Loucy (cell line): Measurements from ENCODE around the gene NUAK2.

Source experiments
- H2AFZ ChIP-seq: fragments of 200-600 bp; sonication (generic); 2 replicates; pipeline ENCODE4 v1.6.0; 2016; ENCODE audit warnings: antibody characterized with exemption, mild to moderate bottlenecking, low read length, moderate library complexity
- H3F3A ChIP-seq: fragments of 200-600 bp; 2 replicates; pipeline ENCODE4 v1.6.0; 2016; ENCODE audit warnings: antibody characterized with exemption, low read depth, mild to moderate bottlenecking
- H3K27me3 ChIP-seq: fragments of 200-600 bp; sonication (generic); 2 replicates; pipeline ENCODE4 v1.6.1; 2014; ENCODE audit warnings: low read length, mild to moderate bottlenecking; ENCODE audit not compliant: insufficient read depth, poor library complexity, severe bottlenecking
- H3K36me3 ChIP-seq: fragments of 200-600 bp; sonication (generic); 2 replicates; pipeline ENCODE4 v1.6.1; 2016; ENCODE audit warnings: low read length; ENCODE audit not compliant: insufficient read depth
- H3K4me1 ChIP-seq: fragments of 200-600 bp; sonication (generic); 2 replicates; pipeline ENCODE4 v1.5.1; 2014; ENCODE audit warnings: low read length, mild to moderate bottlenecking; ENCODE audit not compliant: insufficient read depth, poor library complexity, severe bottlenecking
- H3K4me2 ChIP-seq: fragments of 200-600 bp; sonication (generic); 2 replicates; pipeline ENCODE4 v1.6.0; 2014; ENCODE audit warnings: antibody characterized with exemption, low read length, low read depth, mild to moderate bottlenecking; ENCODE audit not compliant: poor library complexity, severe bottlenecking
- H3K4me3 ChIP-seq: fragments of 200-600 bp; sonication (generic); 2 replicates; pipeline ENCODE4 v1.5.1; 2014; ENCODE audit warnings: low read length, mild to moderate bottlenecking, mixed read lengths; ENCODE audit not compliant: poor library complexity, severe bottlenecking
- H3K79me2 ChIP-seq: fragments of 200-600 bp; sonication (generic); 2 replicates; pipeline ENCODE4 v1.6.1; 2014; ENCODE audit warnings: low read length; ENCODE audit not compliant: insufficient read depth
- H3K9ac ChIP-seq: fragments of 200-600 bp; sonication (generic); 2 replicates; pipeline ENCODE4 v1.6.0; 2014; ENCODE audit warnings: mild to moderate bottlenecking, low read depth, low read length, moderate library complexity; ENCODE audit not compliant: poor library complexity, severe bottlenecking
- H3K9me2 ChIP-seq: fragments of 200-600 bp; sonication (generic); replicated peaks from 2 replicates; pipeline ENCODE4 v1.6.1; 2016; ENCODE audit warnings: low read depth, low read length, mixed read lengths
- H3K9me3 ChIP-seq: fragments of 200-600 bp; sonication (generic); 2 replicates; pipeline ENCODE4 v1.6.1; 2014; ENCODE audit warnings: mild to moderate bottlenecking, antibody characterized with exemption, low read length, low read depth; ENCODE audit not compliant: insufficient read depth
- H4K20me1 ChIP-seq: fragments of 200-600 bp; sonication (generic); 2 replicates; pipeline ENCODE4 v1.6.0; 2014; ENCODE audit warnings: antibody characterized with exemption, low read length, mild to moderate bottlenecking; ENCODE audit not compliant: insufficient read depth, poor library complexity, severe bottlenecking
- EZH2phosphoT487 ChIP-seq: fragments of 200-600 bp; IDR thresholded peaks from 2 replicates; pipeline ENCODE4 v1.6.1; 2018; ENCODE audit warnings: antibody characterized with exemption, mild to moderate bottlenecking, moderate library complexity, borderline replicate concordance
- TF ChIP-seq, protein P1 (sequence below): fragments of 200-600 bp; sonication (generic); conservative IDR thresholded peaks from 2 replicates; pipeline ENCODE4 v1.5.1; 2014; ENCODE audit warnings: mild to moderate bottlenecking, antibody characterized with exemption, low read length

NUAK2 gene

DNA sequence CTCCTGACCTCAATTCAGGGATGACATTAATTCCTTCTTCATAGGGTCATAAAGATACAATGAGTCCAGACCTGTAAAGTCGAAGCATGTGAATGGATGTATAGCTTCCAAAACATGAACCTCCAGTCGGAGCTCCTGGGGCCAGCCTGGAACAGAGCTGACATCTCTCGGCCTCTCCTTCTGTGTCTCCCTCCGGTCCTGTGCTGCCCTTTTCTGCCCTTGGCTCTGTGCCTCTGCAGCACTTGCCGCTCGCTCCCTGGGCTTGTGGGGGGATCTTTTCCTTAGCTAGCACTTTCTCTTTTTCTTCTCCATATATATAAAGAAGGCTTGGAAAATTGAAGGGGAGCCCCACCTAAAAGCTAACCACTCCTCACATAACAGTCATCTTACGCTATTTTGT, 51.3 kb downstream of the NUAK2 start:
- Histone ChIP-seq H4K20me1 (no peaks in the 10 kb centered on the region), H3K4me2 (no peak overlapping the region), H3K9me2 (no peaks in the 10 kb centered on the region), H3K27me3 (no peaks in the 10 kb centered on the region), H3K9me3 (no peaks in the 10 kb centered on the region), H2AFZ (no peak overlapping the region), H3K4me3 (no peak overlapping the region), H3K36me3 (no peaks in the 10 kb centered on the region), H3K79me2 (no peaks in the 10 kb centered on the region), H3K4me1 (peaks cover 17% of the 10 kb centered on the region), H3K9ac (no peak overlapping the region), H3F3A (no peaks in the 10 kb centered on the region)
- TF ChIP-seq, protein P1, sequence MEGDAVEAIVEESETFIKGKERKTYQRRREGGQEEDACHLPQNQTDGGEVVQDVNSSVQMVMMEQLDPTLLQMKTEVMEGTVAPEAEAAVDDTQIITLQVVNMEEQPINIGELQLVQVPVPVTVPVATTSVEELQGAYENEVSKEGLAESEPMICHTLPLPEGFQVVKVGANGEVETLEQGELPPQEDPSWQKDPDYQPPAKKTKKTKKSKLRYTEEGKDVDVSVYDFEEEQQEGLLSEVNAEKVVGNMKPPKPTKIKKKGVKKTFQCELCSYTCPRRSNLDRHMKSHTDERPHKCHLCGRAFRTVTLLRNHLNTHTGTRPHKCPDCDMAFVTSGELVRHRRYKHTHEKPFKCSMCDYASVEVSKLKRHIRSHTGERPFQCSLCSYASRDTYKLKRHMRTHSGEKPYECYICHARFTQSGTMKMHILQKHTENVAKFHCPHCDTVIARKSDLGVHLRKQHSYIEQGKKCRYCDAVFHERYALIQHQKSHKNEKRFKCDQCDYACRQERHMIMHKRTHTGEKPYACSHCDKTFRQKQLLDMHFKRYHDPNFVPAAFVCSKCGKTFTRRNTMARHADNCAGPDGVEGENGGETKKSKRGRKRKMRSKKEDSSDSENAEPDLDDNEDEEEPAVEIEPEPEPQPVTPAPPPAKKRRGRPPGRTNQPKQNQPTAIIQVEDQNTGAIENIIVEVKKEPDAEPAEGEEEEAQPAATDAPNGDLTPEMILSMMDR, result no peak

GRCh38 chr1:205269711-205270110, 51.8 kb downstream of the NUAK2 start:
- no peak overlapping the region for H3K4me3 ChIP-seq
- no peak for TF ChIP-seq EZH2phosphoT487
- TF ChIP-seq, protein P1, result no peak
- no peaks in the 10 kb centered on the region for H3K36me3 ChIP-seq
- H3K27me3 ChIP-seq, result no peaks in the 10 kb centered on the region
- no peaks in the 10 kb centered on the region for H3F3A ChIP-seq
- no peak overlapping the region for H3K4me2 ChIP-seq
- H3K4me1 ChIP-seq, result peaks cover 17% of the 10 kb centered on the region
- no peaks in the 10 kb centered on the region for H4K20me1 ChIP-seq
- H3K79me2 ChIP-seq, result no peaks in the 10 kb centered on the region
- no peak overlapping the region for H2AFZ ChIP-seq
- H3K9me2 ChIP-seq, result no peaks in the 10 kb centered on the region
- no peak overlapping the region for H3K9ac ChIP-seq
- no peaks in the 10 kb centered on the region for H3K9me3 ChIP-seq

- Histone ChIP-seq H3K9ac (no peak overlapping the region), H4K20me1 (no peaks in the 10 kb centered on the region), H3K4me2 (no peak overlapping the region), H3F3A (no peaks in the 10 kb centered on the region), H3K9me2 (no peaks in the 10 kb centered on the region), H3K4me3 (no peak overlapping the region), H3K36me3 (no peaks in the 10 kb centered on the region), H3K9me3 (no peaks in the 10 kb centered on the region), H3K4me1 (peaks cover 17% of the 10 kb centered on the region), H3K27me3 (no peaks in the 10 kb centered on the region), H2AFZ (no peak overlapping the region), H3K79me2 (no peaks in the 10 kb centered on the region)
- TF ChIP-seq EZH2phosphoT487, result no peak
- TF ChIP-seq, protein P1, result no peak
Observed at GRCh38 chr1:205268846-205269680, 52.5 kb downstream of the NUAK2 start.
